Cardiac muscle cell (in vitro differentiated cells and primary cell): Measurements from ENCODE around the gene RNF217. TPM values are rescaled to one million over a fixed set of nuclear protein-coding genes. Genes with fewer than 3 reads are reported as not detected.
A peak's percentile ranks its signal among the peaks of the same experiment; 100 is the strongest.

Experiments used
- DNase-seq, 2 donors: peaks; one replicate each; pipeline versions ENCODE4 v3.0.0 to v3.0.0-alpha.2; 2010 to 2017; ENCODE audit warnings: low read depth in 1 of 2, low spot score in 1 of 2
- H3K27ac ChIP-seq: fragments of 200-600 bp; sonication (generic); 2 replicates; pipeline ENCODE4 v1.5.1; 2016
- H3K27me3 ChIP-seq: fragments of 200-600 bp; sonication (generic); 2 replicates; pipeline ENCODE4 v1.6.0; 2016; ENCODE audit warnings: control low read depth
- H3K36me3 ChIP-seq: fragments of 200-600 bp; sonication (generic); 2 replicates; pipeline ENCODE4 v1.5.1; 2016; ENCODE audit warnings: control low read depth
- H3K4me1 ChIP-seq: fragments of 200-600 bp; sonication (generic); 2 replicates; pipeline ENCODE4 v1.8.1; 2017; ENCODE audit warnings: low read depth, mild to moderate bottlenecking, mixed run types
- H3K4me3 ChIP-seq: fragments of 200-600 bp; sonication (generic); 2 replicates; pipeline ENCODE4 v1.5.1; 2016; ENCODE audit warnings: mild to moderate bottlenecking
- H3K9me3 ChIP-seq: fragments of 200-600 bp; sonication (generic); 2 replicates; pipeline ENCODE4 v1.5.1; 2017; ENCODE audit warnings: low read depth, mild to moderate bottlenecking, control low read depth
- CTCF ChIP-seq: IDR thresholded peaks from 2 replicates; pipeline ENCODE4 v1.5.1; 2012; ENCODE audit warnings: low read depth, mild to moderate bottlenecking, low read length
- polyA plus RNA-seq: library from polyadenylated mRNA; unstranded; fragments of >200 nt; fragmentation: Nextera tagmentation; extraction: Ambion mirVana; gene quantifications from 2 replicates; pipeline ENCODE4 v1.2.1, GENCODE V29; 2016
- total RNA-seq: library from RNA; depleted of rRNA; stranded (reverse); fragments of >200 nt; gene quantifications from 2 replicates; pipeline ENCODE4 v1.2.3, GENCODE V29; 2016

Gene RNF217
- total and polyA plus RNA-seq, 2 experiments from 2014 or later: 9.4 to 27.1 TPM

- H3K4me1 ChIP-seq: no peaks in the 10 kb centered on the region
- no peaks in the 10 kb centered on the region for H3K36me3 ChIP-seq
- no peaks in the 10 kb centered on the region for H3K27me3 ChIP-seq
- DNase-seq: no peak
- no peaks in the 10 kb centered on the region for H3K9me3 ChIP-seq
- no peak overlapping the region for H3K4me3 ChIP-seq
- H3K27ac ChIP-seq: no peak overlapping the region
- TF ChIP-seq CTCF: no peak
These were observed 14.2 kb upstream of the RNF217 start for GRCh38 chr6:124947971-124948451.

DNA sequence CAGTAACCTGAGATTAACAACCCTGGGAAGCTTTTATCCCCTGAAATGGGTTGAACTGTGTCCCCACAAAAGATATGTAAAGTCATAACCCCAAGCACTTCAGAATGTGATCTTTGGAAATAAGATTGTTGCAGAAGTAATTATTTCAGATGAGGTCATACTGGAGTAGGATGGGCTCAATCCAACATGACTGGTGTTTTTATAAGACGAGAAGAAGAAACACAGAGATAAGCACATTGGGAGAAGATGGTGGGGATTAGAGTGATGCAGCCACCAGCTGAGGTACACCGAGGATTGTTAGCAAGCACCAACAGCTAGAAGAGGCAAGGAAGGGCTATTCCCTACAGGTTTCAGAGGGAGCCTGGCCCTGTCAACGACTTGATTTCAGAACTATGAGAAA, 12.5 kb upstream of the RNF217 start:
- Histone ChIP-seq H3K27me3 (no peaks in the 10 kb centered on the region), H3K4me3 (no peak overlapping the region), H3K4me1 (peaks cover 5% of the 10 kb centered on the region), H3K27ac (no peak overlapping the region), H3K36me3 (no peaks in the 10 kb centered on the region), H3K9me3 (no peaks in the 10 kb centered on the region)
- DNase-seq: no peak
- no peak for TF ChIP-seq CTCF

DNA sequence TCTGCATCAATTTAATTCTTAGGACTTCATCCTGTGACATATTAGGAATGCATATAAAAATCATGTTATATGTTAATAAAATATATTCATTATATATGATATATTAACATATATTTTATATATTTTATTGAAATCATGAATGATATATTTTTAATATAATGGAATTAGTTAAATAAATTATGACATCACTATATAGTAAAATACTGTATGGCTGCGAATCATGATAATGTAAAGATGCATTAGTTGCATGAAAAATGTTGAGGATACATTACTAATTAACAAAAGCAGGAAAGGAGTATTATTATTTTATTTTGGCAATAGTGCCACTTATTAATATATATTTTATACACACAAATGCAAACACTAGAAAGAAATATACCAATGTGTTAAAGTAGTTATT, 8.4 kb upstream of the RNF217 start:
- no peak for DNase-seq
- no peak for TF ChIP-seq CTCF
- no peak overlapping the region for H3K4me3 ChIP-seq

GRCh38 chr6:124955108-124955856, 7.0 kb upstream of the RNF217 start:
- Histone ChIP-seq H3K27me3 (no peaks in the 10 kb centered on the region), H3K9me3 (no peaks in the 10 kb centered on the region), H3K4me1 (peaks cover 13% of the 10 kb centered on the region), H3K27ac (peak overlapping the region; percentile 87), H3K4me3 (no peak overlapping the region), H3K36me3 (no peaks in the 10 kb centered on the region)
- DNase-seq: peak; percentile 66 to 84
- no peak for TF ChIP-seq CTCF

More for the DNA sequence above, 8.4 kb upstream of the RNF217 start:
- H3K36me3 ChIP-seq: no peaks in the 10 kb centered on the region
- no peaks in the 10 kb centered on the region for H3K9me3 ChIP-seq
- no peak overlapping the region for H3K27ac ChIP-seq
- H3K4me1 ChIP-seq: peaks cover 13% of the 10 kb centered on the region
- H3K27me3 ChIP-seq: no peaks in the 10 kb centered on the region

GRCh38 chr6:124956018-124956417, 6.2 kb upstream of the RNF217 start:
- H3K27me3 ChIP-seq: no peaks in the 10 kb centered on the region
- DNase-seq: no peak
- no peak for TF ChIP-seq CTCF
- no peak overlapping the region for H3K4me3 ChIP-seq
- H3K4me1 ChIP-seq: peaks cover 16% of the 10 kb centered on the region
- no peaks in the 10 kb centered on the region for H3K36me3 ChIP-seq
- no peaks in the 10 kb centered on the region for H3K9me3 ChIP-seq
- no peak overlapping the region for H3K27ac ChIP-seq
